Pancreas (tissue), 10 donors: ENCODE results near the gene VAMP2. TPM values are rescaled to one million over a fixed set of nuclear protein-coding genes. Genes with fewer than 3 reads are reported as not detected.

Source experiments
- ATAC-seq, 4 donors: fragments of 200-7000 bp; cut with Tn5 transposase; one replicate each; pipeline versions ENCODE4 v1.8.0 to v1.9.1; 2020; ENCODE audit warnings: mild to moderate bottlenecking in 4 of 4, moderate library complexity in 4 of 4
- DNase-seq, 6 donors: peaks; one replicate each; pipeline ENCODE4 v3.0.0-alpha.2; 2020
- FAIRE-seq: peaks from 2 replicates; lab custom pipeline; 2012; peaks lifted over from hg19 to GRCh38; lab: Jason Lieb, UNC
- H3K27ac ChIP-seq, 4 donors: fragments of 200-600 bp; sonication (generic); 1 replicate in 3 of 4; 2 replicates in 1 of 4; pipeline versions ENCODE4 v1.5.0 to v1.8.0; 2020
- H3K27me3 ChIP-seq, 4 donors: fragments of 200-600 bp; one replicate each; pipeline ENCODE4 v1.8.0; 2021
- H3K36me3 ChIP-seq, 3 donors: fragments of 200-600 bp; sonication (generic) in 1 of 3; one replicate each; pipeline versions ENCODE4 v1.5.0 to v1.8.0; 2020 to 2021
- H3K4me1 ChIP-seq, 3 donors: fragments of 200-600 bp; one replicate each; pipeline ENCODE4 v1.8.0; 2021
- H3K4me3 ChIP-seq, 4 donors: fragments of 200-600 bp; sonication (generic) in 2 of 4; one replicate each; pipeline versions ENCODE4 v1.5.0 to v1.8.0; 2020 to 2021
- H3K9me3 ChIP-seq, 4 donors: fragments of 200-600 bp; one replicate each; pipeline ENCODE4 v1.8.0; 2021
- CTCF ChIP-seq, 4 donors: fragments of 200-600 bp; sonication (generic) in 3 of 4; IDR thresholded peaks; one replicate each; pipeline versions ENCODE4 v1.5.0 to v1.8.0; 2021; ENCODE audit warnings: antibody characterized with exemption in 4 of 4
- WGBS, 2 donors: extraction: QIAGEN DNeasy Blood & Tissue Kit; methylation state at CpG; one replicate each; pipeline ENCODE4 v1.1.7; 2013; 5-methylcytosine and 5-hydroxymethylcytosine counted together
- intact Hi-C, 3 donors: fragments of 100-400 bp; cut with DNase I; formaldehyde crosslinking; loops; one replicate each; pipeline versions ENCODE4 v1.11.1 to v1.14.2; 2022
- polyA plus RNA-seq, 2 donors: library from polyadenylated mRNA; stranded (reverse); fragments of 200-250 nt; gene quantifications; one replicate each; pipeline ENCODE4 v1.2.3, GENCODE V29; 2013
- total RNA-seq, 6 donors: library from RNA; stranded (reverse); fragmentation: NEBNext Ultra II Directional in 4 of 6; extraction: Animal tissue kit (Norgen Biotek cat#: 25700) in 4 of 6; gene quantifications; one replicate each; pipeline versions ENCODE4 v1.2.1 to v1.2.4, GENCODE V29; 2021 to 2023
- donor health status: healthy with polysubstance abuse.
- donor health status: DM: no; HTN: no; CAD: no; lungs with moderate emphysema.
- donor health status: DM: no; HTN: no; CAD: no.
- donor health status: control.
- donor health status: control.
- donor health status: Bipolar disorder and iron deficiency.
- donor health status: DM: yes; HTN: yes; CAD: no.
- donor health status: DM: no; HTN: no; CAD: no.
- donor health status: DM: no; HTN: no; CAD: no.
- donor health status: DM: yes; HTN: yes; CAD: no.

The VAMP2 gene
- total and polyA plus RNA-seq, 8 donors, result 19.5 to 82.0 (median 30.0) TPM

- 8 to 9% methylated on average over 24 of the region's 24 CpGs for WGBS, 2 donors
- Histone ChIP-seq H3K4me1 (peaks cover 11 to 44% (median 20%) of the 10 kb centered on the region in 3 donors), H3K27me3 (peaks cover 0 to 6% (median 0%) of the 10 kb centered on the region in 4 donors), H3K36me3 (no peaks in the 10 kb centered on the region), H3K27ac (no peak overlapping the region), H3K4me3 (peak overlapping the region in 1 of 4 donors; percentile 57), H3K9me3 (no peaks in the 10 kb centered on the region)
- ATAC-seq (no peak), DNase-seq (no peak), FAIRE-seq (no peak)
- intact Hi-C loops, result loop anchor here in 1 of 3 donors (5.0 to 10.0 kb wide), 2 partner anchors 38 to 60 kb away; partner anchors contain the start of gene VAMP2
- TF ChIP-seq CTCF (IDR thresholded peaks at IDR 0.05), result no peak
These were observed 38.2 kb downstream of the VAMP2 start for GRCh38 chr17:8124350-8125153.

GRCh38 chr17:8123695-8124349, 38.9 kb downstream of the VAMP2 start, which contains the start of gene HES7:
Gene HES7 (minus strand): TSS chr17:8124106. CDS start chr17:8124084, 22 bp downstream.
- no peak for TF ChIP-seq CTCF (IDR thresholded peaks at IDR 0.05)
- Histone ChIP-seq H3K36me3 (no peaks in the 10 kb centered on the region), H3K4me1 (peaks cover 11 to 44% (median 20%) of the 10 kb centered on the region in 3 donors), H3K9me3 (no peaks in the 10 kb centered on the region), H3K4me3 (peak within 1 kb of the TSS in 2 of 4 donors; percentile 2 to 57), H3K27me3 (peaks cover 0 to 6% (median 0%) of the 10 kb centered on the region in 4 donors), H3K27ac (no peak within 1 kb of the TSS)
- ATAC-seq (no peak), FAIRE-seq (no peak), DNase-seq (peak in 1 of 6 donors; percentile 33)
- WGBS, 2 donors, result 2 to 3% methylated on average over 29 of the region's 29 CpGs
- intact Hi-C loops, result loop anchor here in 1 of 3 donors (10.0 kb wide), 1 partner anchor 61 kb away; no protein-coding TSS in a partner anchor

GRCh38 chr17:8122924-8123694, 39.6 kb downstream of the VAMP2 start:
- FAIRE-seq, result no peak
- intact Hi-C loops, result loop anchor here in 1 of 3 donors (10.0 kb wide), 1 partner anchor 62 kb away; no protein-coding TSS in a partner anchor
- no peak for TF ChIP-seq CTCF (IDR thresholded peaks at IDR 0.05)
- Histone ChIP-seq H3K27ac (no peak overlapping the region), H3K36me3 (no peaks in the 10 kb centered on the region), H3K27me3 (peaks cover 0 to 6% (median 0%) of the 10 kb centered on the region in 4 donors), H3K4me3 (peak overlapping the region in 2 of 4 donors; percentile 2 to 57), H3K9me3 (no peaks in the 10 kb centered on the region), H3K4me1 (peaks cover 11 to 50% (median 25%) of the 10 kb centered on the region in 3 donors)
- WGBS, 2 donors, result 2% methylated on average over 39 to 55 of the region's 55 CpGs
- DNase-seq, result peak in 2 of 6 donors; percentile 66 to 82
- no peak for ATAC-seq

GRCh38 chr17:8122422-8122923, 40.3 kb downstream of the VAMP2 start:
- WGBS, 2 donors, result 1 to 2% methylated on average over 28 to 29 of the region's 29 CpGs
- intact Hi-C loops, result loop anchor here in 1 of 3 donors (10.0 kb wide), 1 partner anchor 62 kb away; no protein-coding TSS in a partner anchor
- Histone ChIP-seq H3K4me1 (peaks cover 17 to 56% (median 28%) of the 10 kb centered on the region in 3 donors), H3K4me3 (peak overlapping the region in 3 of 4 donors; percentile 34 to 57 (median 38)), H3K27me3 (peaks cover 0 to 6% (median 0%) of the 10 kb centered on the region in 4 donors), H3K36me3 (no peaks in the 10 kb centered on the region), H3K9me3 (no peaks in the 10 kb centered on the region), H3K27ac (no peak overlapping the region)
- DNase-seq (peak in 2 of 6 donors; percentile 38 to 54), ATAC-seq (no peak), FAIRE-seq (no peak)
- no peak for TF ChIP-seq CTCF (IDR thresholded peaks at IDR 0.05)
